ENCODE measurements around the gene CPVL. TPM values are rescaled to one million over a fixed set of nuclear protein-coding genes. Genes with fewer than 3 reads are reported as not detected.

The CPVL gene
- total RNA-seq, 1 experiment from 2014 or later: 0.49 TPM

DNA sequence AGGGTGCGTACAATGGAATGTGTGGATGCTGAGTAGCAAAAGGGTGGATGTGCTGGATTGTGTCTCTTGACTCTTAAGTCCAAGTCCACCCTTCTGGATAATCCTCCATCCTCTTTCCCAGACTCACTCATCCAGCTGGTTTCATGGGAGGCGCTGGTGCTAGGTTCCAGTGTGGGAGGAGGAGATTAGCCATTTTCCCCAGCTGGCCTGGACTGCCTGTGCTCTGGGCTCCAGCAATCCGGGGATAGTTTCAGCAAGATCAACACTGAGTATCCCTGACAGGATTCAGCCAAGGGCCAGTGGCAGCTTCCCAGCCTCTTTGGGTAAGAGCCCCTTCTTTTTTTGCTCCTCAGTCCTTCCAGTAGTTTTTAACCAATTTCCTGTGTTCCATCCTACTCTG is 166.6 kb downstream of the CPVL start:
- DNase-seq (ENCODE audit: low read depth): no peak

DNA sequence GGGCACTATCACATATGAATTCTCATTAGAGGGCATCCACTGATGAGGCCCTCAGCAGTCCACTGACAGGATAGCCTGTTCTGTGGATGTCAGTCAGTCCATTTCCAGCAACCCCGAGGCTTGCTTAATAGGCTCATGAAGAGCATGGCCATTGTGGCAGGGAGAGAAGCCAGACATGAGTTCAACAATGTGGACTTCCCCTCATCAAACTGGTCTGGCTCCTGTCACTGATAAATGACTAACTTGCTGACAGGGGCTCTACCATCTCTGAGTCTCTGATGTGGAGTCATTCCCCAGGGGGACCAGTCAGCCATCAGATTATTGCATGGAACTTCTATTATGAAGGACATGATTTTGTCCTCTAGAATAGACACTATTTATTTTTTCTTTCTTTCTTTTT is 168.5 kb downstream of the CPVL start:
- no peak for DNase-seq (ENCODE audit: low read depth)

DNA sequence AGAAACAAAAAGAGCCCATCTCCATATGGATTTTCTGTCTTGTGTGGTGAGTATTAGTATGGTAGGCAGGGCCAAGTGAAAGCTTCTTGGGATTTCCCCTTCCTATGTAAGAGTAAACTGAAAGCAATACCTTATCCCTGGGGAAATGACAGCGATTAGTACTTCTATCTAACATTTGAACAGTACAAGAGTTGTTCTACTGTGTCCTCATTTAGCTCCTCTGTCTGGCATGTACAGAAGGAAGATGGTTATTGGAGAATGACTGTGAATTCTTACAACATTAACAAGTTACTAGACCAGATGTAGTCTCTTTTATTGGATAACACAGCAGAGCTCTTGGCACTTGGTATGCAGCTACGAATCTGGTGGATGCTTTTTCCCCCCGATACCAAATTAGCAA is 170.3 kb downstream of the CPVL start:
- no peak for DNase-seq (ENCODE audit: low read depth)

DNA sequence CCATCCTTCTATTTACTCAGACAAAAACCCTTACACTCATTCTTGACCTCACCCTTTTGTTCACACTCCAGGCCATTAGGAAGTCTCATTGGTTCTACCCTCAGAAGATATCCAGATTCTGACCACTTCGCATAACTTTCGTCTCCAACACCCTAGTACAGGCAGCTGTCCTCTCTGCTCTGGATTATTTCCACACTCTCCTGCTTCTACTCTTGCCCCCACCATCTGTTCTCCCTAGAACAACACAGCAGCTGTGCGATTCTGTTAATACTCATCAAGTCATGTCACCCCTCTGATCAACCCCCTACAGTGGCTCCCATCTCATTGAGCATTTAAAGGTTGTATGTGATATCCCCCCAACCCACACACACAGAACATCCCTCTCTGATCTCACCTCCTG is 172.7 kb downstream of the CPVL start:
- no peak for DNase-seq (ENCODE audit: low read depth)

DNA sequence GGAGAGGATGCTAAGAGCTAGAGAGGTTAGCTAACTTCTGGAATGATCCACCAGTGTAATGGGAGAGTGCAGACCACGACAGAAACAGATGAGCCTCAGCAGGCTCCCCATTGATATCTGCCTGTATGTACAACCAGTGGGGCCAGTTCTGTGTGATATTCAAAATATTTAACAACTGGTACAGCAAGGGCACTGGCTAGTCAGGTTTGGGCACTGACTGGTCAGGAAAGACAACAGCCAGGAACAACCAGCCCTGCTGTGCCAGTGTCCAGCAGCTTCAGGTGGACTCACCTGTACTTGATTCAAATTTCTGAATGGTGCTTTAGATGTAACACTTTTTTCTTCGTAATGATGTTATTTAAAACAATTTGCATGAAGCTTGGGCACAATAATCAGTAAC is 182.3 kb downstream of the CPVL start:
- no peak for DNase-seq (ENCODE audit: low read depth)

DNA sequence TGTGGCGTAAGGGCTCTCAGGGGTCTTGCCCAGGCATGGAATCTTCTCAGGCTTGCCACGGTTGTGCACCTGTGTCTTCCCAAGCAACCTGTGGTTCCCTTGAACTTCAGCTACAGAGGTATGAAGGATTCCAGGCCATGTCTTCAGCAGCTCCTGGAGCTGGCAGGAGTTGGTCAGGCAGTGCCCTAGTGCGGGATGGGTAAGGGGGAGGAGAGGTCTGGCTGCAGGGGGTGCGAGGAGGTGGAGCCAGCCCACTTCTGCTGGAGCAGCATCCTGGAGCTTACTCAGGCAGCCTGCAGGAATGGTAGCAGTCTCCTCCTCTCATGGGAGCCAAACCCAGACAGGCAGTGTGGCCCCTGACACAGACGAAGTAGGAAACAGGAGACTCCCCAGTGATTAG is 184.4 kb downstream of the CPVL start:
- DNase-seq (ENCODE audit: low read depth): no peak

DNA sequence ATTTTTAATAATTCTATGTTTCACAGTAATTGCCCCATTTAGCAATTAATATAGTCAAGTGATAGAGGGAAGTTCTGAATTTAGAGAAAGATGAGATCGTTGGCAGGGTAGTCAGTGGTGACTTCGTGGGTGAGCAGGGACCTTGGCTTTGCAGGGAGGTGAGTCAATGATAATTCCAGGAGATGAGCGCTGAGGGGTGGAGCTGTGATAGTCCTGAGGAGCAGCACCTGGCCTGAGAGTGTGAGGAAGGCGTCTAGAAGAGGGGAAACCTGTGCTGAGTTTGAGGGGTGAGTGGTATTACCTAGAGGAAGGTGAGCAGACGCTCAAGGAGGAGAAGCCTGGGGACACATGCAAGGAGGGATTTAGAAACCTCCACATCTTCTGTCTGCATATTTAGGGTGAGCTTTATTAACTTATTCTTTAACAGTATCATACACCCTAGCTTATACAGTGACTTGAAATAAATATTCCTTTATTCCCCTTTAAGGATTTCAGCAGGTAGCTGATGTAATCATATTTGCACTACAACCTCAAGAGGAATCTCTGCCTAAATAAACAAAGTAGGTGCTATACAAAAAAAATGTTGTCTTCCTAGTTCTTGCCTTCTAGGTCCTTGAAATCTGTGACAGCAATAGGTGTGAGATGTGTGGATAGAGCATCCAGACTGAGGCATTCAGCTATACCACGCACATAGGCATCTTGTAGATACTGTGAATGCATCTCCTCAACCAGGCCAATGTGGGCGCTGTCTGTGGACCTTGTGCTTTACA is 186.1 kb downstream of the CPVL start:
- DNase-seq (ENCODE audit: low read depth): no peak

DNA sequence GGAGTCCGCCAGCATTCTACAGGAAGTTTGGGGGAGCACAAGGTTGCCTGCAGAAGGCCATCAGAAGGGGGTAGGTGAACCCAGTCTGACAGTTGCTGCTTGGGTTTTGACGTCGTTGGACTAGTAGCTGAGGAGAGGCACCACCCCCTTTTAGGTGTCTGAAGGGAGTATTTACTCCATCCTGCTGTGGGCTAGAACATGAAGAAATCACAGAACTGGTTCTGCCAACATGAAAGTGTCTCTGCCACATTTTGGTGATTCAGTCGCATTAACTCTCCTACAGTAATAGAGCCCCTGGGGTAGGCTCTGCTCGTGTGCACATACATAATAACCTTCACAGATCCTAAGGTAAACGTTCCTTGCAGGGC is 187.4 kb downstream of the CPVL start:
- no peak for DNase-seq (ENCODE audit: low read depth)

DNA sequence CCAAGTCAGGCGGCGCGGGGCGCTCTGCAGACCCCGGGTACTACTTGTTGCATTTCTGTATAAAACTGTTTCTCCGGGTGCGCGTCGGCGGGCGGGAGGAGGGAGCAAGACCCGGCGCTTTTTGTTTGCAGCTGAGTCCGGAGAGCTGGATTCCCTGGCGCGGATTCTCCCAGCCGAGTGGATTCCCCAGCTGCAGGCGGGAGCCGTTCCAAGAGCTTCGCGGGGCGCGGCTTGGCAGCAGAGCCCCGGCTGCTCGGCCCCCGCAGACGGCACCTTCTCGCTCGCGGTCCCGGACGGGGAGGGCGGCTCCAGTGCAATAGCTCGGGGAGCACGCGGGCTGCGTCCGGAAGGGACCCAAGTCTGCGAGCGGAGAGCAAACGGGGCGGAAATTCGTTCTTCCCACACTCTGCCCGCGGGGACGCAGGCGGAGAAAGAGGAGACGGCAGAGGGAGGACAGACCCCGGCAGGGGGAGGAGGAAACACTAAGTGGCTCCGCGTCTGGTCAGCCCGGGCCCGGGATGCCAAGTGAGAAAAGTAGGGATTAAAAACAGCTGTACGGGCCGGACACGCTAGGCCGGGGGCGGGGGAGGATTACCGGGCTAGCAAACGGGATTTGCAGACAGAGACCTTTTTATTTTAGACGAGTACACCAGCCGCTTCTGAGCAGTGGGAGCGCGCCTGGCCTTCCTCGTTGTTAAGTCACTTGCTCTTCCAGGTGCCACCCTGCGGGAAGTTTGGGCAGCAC is 187.9 kb downstream of the CPVL start, which contains the start of gene TRIL:
TRIL (minus strand) TSS at position 96 of the 745 bp plus-strand sequence. CDS start 284 bp downstream, outside the sequence.
- peak; percentile 45 for DNase-seq (ENCODE audit: low read depth)

DNA sequence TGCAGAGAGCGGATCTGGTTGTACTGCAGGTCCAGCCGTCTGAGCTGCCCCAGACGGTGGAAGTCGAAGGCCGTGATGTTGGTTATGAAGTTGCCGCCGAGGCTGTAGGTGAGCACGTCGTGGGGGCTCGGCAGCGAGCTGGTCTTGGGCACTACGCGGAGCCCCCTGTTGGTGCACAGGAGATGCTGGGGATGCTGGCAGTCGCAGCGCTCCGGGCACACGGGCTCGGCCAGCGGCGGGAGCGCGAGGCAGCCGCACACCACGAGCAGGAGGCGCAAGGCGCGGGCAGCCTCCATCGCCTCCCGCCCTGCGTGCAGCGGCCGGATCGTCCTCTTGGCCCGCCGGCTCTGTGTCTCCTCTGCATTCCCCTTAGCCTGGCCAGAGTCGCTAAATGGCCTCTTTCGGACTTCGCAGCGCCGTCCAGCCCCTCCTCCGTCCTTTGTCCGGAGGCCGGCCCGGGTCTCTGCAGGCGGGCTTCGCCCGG is 188.5 kb downstream of the CPVL start:
- no peak for DNase-seq (ENCODE audit: low read depth)

DNA sequence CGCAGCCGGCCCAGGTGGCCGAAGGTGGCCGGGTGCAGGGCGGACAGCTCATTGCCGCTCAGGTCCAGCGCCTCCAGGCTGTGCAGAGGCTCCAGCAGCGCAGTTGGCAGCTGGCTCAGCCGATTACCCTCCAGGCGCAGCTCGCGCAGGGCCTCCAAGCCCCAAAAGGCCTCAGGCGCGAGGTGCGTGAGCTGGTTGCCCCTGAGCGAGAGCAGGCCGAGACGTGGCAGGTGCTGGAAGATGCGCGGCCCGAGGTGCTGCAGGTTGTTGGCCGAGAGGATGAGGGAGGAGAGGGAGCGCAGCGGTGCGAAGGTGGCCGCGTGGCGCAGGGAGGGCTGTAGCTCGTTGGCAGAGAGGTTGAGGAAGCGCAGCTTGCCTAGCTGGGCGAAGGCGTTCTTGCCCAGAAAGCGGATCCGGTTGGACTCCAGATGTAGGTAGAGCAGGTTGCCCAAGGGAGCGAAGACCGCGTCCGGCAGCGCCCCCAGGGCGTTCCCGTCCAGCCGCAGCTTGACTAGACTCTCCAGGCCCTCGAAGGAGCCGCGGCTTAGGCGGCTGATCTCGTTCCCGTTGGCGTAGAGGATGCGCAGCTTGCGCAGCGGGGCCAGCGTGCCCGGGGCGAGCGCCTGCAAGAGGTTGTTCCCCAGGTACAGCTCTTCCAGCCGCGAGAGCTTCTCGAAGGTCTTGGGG is 189.1 kb downstream of the CPVL start:
- DNase-seq (ENCODE audit: low read depth): no peak

DNA sequence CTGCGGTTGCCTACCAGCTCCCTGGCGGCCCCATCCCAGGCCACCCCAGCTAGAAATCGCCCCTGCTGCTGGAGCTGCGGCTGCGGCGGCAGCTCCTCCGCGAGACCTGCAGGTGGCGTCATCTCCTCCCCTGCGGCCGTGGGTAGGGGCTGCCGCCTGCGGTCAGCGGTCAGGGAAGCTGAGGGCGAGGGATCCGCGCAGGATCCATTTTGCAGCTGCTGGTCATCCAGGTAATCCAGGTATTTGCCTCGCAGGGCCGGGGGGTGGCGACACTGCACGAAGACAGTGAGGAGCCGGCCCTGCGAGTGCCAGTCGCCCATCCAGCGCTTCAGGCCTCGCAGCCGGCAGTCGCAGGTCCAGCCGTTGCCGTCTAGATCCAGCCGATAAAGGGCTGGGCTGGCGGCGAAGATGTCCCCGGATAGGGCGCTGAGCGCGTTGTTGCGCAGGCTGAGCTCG is 189.7 kb downstream of the CPVL start:
- DNase-seq (ENCODE audit: low read depth): no peak

DNA sequence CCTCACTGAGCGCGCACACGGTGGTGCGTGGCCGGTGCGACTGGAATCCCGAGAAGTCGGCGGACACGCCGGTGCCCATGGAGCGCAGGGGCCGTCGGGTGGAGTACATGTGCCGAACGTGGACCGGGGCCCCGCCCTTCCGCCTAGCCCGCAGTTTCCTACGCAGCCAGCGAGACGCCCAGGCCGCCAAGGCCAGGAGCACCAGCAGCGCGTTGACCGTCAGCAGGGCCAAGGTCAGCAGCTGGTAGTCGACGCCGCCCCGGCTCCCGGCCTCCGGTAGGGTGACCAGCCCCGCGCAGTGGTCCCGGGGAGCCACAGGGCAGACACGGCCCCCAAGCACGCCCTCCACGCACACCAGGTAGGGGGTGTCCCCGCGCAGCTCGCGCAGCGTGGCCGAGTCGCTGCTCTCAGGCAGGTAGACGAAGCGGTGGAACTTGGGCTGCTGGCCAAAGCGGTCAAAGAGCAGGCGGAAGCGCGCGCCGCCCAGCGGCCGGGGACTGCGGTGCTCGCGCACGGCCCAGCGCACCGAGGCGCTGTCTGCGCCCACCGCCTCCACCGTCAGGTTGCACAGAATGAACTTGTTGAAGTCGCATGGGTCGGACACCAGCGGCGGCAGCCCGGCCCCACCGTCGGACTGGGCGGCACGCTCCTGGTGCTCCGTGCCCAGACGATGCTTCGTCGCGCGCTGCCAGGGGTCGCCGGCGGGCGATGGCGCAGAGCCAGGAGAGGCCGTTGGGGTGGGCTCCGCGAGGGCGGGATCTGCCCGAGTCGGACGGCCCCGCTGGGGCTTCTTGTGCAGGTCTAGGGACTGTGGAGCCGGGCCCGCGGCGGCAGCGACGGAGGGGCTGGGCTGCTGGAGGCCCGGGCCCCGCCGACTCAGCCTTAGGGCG is 190.4 kb downstream of the CPVL start:
- DNase-seq (ENCODE audit: low read depth): peak; percentile 28

DNA sequence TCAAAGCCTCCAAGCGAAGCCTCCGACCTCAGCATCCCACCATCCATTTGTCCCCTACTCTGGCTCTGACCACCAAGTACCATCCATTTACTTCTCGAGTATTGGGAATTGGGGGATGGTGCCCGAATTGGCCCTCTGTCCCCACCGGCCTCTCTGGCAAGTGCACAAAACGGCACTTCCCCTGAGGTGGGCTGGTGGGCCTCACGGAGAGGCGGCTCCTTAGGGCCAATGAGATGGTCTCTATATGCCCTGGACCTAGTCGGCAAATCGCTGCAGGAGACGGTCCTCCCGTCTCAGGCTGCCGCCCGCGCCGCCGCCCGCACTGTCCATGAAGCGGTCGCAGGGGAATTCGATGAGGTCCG is 191.0 kb downstream of the CPVL start:
- DNase-seq (ENCODE audit: low read depth): no peak

DNA sequence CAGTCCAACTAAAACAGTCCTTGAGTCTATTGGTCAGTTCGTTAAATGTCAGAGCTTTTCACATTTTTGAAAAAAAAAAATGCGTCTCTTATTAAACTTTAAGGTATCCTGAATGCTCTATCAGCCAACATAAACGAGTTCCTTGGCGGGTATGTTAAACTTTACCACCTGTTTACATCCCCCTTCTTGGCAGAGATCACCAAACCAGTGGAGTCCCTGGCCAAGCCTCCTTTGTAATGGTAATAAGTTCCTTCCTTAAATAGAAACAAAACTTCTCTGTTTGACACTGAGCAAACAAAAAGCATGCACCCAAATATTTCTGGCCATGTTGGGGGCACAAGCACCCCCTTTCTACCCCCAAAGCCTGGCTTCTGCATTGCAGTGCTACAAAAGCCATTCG is 191.4 kb downstream of the CPVL start:
- no peak for DNase-seq (ENCODE audit: low read depth)

DNA sequence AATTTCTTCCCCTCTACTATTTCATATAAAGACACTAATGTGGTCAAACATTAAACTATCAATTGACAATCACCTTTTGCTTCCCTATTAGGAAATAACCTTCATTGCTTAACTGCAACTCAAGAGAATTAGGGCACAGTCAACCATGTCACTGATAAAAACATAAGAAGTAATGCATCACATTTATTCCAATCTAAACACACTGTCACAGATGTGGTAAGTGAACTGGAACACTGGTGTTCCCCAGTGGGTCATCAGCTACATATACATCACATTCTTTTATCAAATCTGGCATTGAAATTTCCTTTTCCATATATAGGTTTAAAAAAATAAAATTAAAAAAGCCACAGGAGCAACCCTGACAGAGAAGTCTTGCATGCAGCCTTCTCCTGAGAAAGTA is 191.9 kb downstream of the CPVL start:
- no peak for DNase-seq (ENCODE audit: low read depth)

DNA sequence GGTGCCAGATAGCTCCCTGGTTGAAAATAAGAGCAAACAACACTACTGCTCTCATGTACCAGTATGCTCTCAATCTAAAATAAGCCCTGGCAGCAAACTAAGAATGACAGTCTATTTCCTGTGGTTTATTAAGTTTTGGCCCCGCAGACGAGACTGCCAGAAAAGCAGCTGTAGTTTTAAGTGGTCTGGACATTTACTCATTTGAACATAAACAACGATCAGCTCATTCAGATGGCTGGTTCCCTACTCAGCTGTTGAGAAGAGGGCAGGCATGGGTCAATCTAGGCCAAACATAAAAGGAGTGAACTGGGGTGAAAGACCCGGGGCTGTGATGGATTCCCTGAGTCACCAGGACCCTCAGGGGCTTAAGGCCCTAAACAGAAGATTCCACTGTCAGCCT is 192.7 kb downstream of the CPVL start:
- DNase-seq (ENCODE audit: low read depth): peak; percentile 86

Data from M059J (cell line).